Endothelial cell of hepatic sinusoid (primary cell): Measurements from ENCODE around the gene ZNF467.

Experiments used
- in situ Hi-C: cut with HindIII; loops from 2 replicates; pipeline ENCODE4 v1.10.0; 2017; ENCODE audit warnings: low sequenced_read_pairs

Gene ZNF467

GRCh38 chr7:149773446-149774236 lies at the start of gene ZNF467:
TSS of gene ZNF467 (minus strand) at chr7:149773588. CDS start at chr7:149771032, 2,556 bp downstream.
- in situ Hi-C loops, result no loop called here

- in situ Hi-C loops, result no loop called here
Measured at GRCh38 chr7:149822353-149822943, 49.1 kb upstream of the ZNF467 start.

GRCh38 chr7:149821191-149822148 lies 48.1 kb upstream of the ZNF467 start:
- in situ Hi-C loops, result no loop called here

GRCh38 chr7:149820622-149821190 lies 47.3 kb upstream of the ZNF467 start:
- in situ Hi-C loops, result no loop called here

GRCh38 chr7:149819961-149820340 lies 46.6 kb upstream of the ZNF467 start:
- in situ Hi-C loops, result no loop called here

GRCh38 chr7:149819141-149819960 lies 46.0 kb upstream of the ZNF467 start:
- in situ Hi-C loops, result no loop called here

GRCh38 chr7:149818536-149818840 lies 45.1 kb upstream of the ZNF467 start:
- in situ Hi-C loops, result no loop called here

GRCh38 chr7:149817836-149818535 lies 44.6 kb upstream of the ZNF467 start:
- in situ Hi-C loops, result no loop called here

GRCh38 chr7:149817301-149817771 lies 43.9 kb upstream of the ZNF467 start:
- in situ Hi-C loops, result no loop called here

- in situ Hi-C loops, result no loop called here
Measured at GRCh38 chr7:149816794-149817193, 43.4 kb upstream of the ZNF467 start.

GRCh38 chr7:149816267-149816751 lies 42.9 kb upstream of the ZNF467 start:
- in situ Hi-C loops, result no loop called here

GRCh38 chr7:149815661-149816266 lies 42.4 kb upstream of the ZNF467 start:
- in situ Hi-C loops, result no loop called here

GRCh38 chr7:149815121-149815520 lies 41.7 kb upstream of the ZNF467 start:
- in situ Hi-C loops, result no loop called here

- in situ Hi-C loops, result no loop called here
Measured at GRCh38 chr7:149814494-149814893, 41.1 kb upstream of the ZNF467 start.

- in situ Hi-C loops, result no loop called here
Measured at GRCh38 chr7:149813254-149814035, 40.1 kb upstream of the ZNF467 start.

- in situ Hi-C loops, result no loop called here
Measured at GRCh38 chr7:149811831-149812490, 38.6 kb upstream of the ZNF467 start.

GRCh38 chr7:149811221-149811620 lies 37.8 kb upstream of the ZNF467 start:
- in situ Hi-C loops, result no loop called here

GRCh38 chr7:149809215-149809614 lies 35.8 kb upstream of the ZNF467 start:
- in situ Hi-C loops, result no loop called here
